Activated CD8-positive, alpha-beta T cell treated with anti-CD3 and anti-CD28 coated beads for 36 hours (primary cell): ENCODE results near the gene SERP2. TPM values are rescaled to one million over a fixed set of nuclear protein-coding genes. Genes with fewer than 3 reads are reported as not detected.

Source experiments
- ATAC-seq: fragments of 200-7000 bp; cut with Tn5 transposase; one replicate; pipeline ENCODE4 v1.10.0; 2021; ENCODE audit warnings: mild to moderate bottlenecking, moderate library complexity
- CTCF ChIA-PET: fragments of 350-600 bp; sonication (Branson Sonifier 250); formaldehyde crosslinking; loops from one replicate; lab custom pipeline; 2021; ENCODE audit warnings: antibody characterized with exemption; lab: Charles Lee
- POLR2A ChIA-PET: fragments of 350-600 bp; sonication (Branson Sonifier 250); formaldehyde crosslinking; loops from one replicate; lab custom pipeline; 2021; ENCODE audit warnings: antibody characterized with exemption; lab: Charles Lee
- DNase-seq: peaks from one replicate; pipeline ENCODE4 v3.0.0-alpha.2; 2020
- H3K27ac Mint-ChIP-seq: one replicate; pipeline ENCODE4 v1.8.0; 2021; ENCODE audit warnings: mild to moderate bottlenecking, mixed read lengths
- H3K27me3 Mint-ChIP-seq: one replicate; pipeline ENCODE4 v1.8.0; 2021; ENCODE audit warnings: mixed read lengths
- H3K36me3 Mint-ChIP-seq: one replicate; pipeline ENCODE4 v1.8.0; 2021; ENCODE audit warnings: low read depth, mixed read lengths
- H3K4me1 Mint-ChIP-seq: one replicate; pipeline ENCODE4 v1.8.0; 2021; ENCODE audit warnings: low read depth, mixed read lengths
- H3K4me3 Mint-ChIP-seq: one replicate; pipeline ENCODE4 v1.8.0; 2021; ENCODE audit warnings: mild to moderate bottlenecking, moderate library complexity, mixed read lengths
- H3K9me3 Mint-ChIP-seq: one replicate; pipeline ENCODE4 v1.8.0; 2021; ENCODE audit warnings: mixed read lengths
- intact Hi-C: fragments of 100-400 bp; cut with micrococcal nuclease; formaldehyde crosslinking; loops from one replicate; pipeline ENCODE4 v1.10.0; 2022
- total RNA-seq, 2 experiments: library from RNA; stranded (reverse); gene quantifications; one replicate each; pipeline ENCODE4 v1.2.3, GENCODE V29; 2021
- TF ChIP-seq, protein P1 (sequence below): fragments of 200-600 bp; IDR thresholded peaks from one replicate; pipeline ENCODE4 v1.8.0; 2022; ENCODE audit warnings: antibody characterized with exemption, mild to moderate bottlenecking

Gene SERP2
- total RNA-seq, 2 experiments from 2014 or later = 0.63 to 1.1 TPM

DNA sequence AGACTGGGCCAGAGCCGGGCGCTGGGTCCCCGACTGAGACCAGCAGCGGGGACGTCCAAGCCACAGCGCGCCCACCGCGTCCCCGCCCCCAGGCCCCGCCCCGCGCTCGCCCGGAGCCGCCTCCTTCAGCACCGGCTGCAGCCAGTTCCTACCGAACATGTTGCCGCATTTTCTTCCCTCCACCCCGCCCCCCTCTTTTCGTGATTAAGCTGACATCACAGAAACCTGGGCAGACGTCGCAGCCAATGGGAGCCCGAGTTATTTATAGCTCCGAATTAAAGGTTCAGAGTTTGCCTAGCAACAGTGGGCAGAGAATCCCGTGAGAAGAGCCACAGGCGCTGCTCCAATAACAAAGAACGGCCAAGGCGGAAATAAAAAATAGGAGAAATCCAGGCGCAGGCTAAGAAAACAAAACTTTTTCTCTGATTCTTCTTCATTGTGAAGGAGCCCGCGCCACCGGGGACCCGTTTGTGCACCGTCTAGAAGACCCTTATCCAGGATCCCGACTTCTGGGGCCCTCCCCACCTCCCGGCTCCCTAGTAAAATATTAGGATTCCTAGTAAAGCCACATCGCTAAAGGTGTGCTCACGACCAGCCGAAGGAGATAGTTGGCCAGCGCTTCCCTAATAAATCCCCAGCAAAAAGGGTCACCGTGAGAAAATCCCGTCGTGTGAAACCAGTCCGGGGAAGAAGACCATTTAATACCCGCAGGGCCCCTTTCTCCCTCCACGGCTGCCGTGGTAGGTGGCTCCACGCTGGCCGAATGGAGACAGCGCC lies 61.7 kb downstream of the SERP2 start:
- H3K4me3 Mint-ChIP-seq = peak overlapping the region; percentile 76
- H3K27me3 Mint-ChIP-seq = peaks cover 9% of the 10 kb centered on the region
- intact Hi-C loops = loop anchor here (5.0 kb wide), 2 partner anchors 243 to 293 kb away; no protein-coding TSS in a partner anchor
- no peaks in the 10 kb centered on the region for H3K36me3 Mint-ChIP-seq
- POLR2A ChIA-PET = interaction anchor here (1.0 to 1.5 kb wide), 3 partner anchors 21 to 263 kb away, joined by 3 to 8 read pairs (median 3); no protein-coding TSS in a partner anchor
- H3K9me3 Mint-ChIP-seq = no peaks in the 10 kb centered on the region
- TF ChIP-seq, protein P1, sequence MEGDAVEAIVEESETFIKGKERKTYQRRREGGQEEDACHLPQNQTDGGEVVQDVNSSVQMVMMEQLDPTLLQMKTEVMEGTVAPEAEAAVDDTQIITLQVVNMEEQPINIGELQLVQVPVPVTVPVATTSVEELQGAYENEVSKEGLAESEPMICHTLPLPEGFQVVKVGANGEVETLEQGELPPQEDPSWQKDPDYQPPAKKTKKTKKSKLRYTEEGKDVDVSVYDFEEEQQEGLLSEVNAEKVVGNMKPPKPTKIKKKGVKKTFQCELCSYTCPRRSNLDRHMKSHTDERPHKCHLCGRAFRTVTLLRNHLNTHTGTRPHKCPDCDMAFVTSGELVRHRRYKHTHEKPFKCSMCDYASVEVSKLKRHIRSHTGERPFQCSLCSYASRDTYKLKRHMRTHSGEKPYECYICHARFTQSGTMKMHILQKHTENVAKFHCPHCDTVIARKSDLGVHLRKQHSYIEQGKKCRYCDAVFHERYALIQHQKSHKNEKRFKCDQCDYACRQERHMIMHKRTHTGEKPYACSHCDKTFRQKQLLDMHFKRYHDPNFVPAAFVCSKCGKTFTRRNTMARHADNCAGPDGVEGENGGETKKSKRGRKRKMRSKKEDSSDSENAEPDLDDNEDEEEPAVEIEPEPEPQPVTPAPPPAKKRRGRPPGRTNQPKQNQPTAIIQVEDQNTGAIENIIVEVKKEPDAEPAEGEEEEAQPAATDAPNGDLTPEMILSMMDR = no peak
- peak overlapping the region; percentile 76 for H3K27ac Mint-ChIP-seq
- peaks cover 18% of the 10 kb centered on the region for H3K4me1 Mint-ChIP-seq
- CTCF ChIA-PET = interaction anchor here (0.6 to 11.8 kb wide), 8 partner anchors 9 to 555 kb away, joined by 3 to 149 read pairs (median 3); no protein-coding TSS in a partner anchor
- peak; percentile 96 for DNase-seq
- peak; percentile 89 for ATAC-seq

DNA sequence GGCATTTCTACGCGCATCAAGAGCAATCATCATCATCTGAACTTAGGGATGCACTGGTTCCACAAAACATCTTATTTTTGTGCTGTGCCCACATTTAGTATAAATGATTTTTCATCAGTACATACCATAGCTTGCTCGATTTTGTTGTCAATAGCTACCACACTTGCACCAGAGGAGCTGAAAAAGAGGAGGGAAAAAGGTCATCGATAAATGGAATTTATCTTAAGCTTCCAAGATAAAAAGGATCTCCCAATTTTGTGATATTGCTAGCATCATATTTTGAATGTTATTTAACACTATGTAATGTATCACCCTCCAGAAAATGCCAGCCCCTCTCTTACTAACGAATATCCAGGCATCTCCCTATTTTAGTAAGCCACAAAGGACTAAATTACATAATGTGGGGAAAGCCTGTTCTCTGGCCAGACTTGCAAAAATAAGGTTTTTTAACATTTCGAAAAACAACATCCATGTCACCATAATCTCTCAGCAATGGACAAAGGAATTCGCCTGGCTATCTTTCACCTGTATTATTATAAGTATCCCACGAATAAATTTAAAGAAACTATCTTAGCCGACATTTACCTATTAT lies 62.4 kb downstream of the SERP2 start:
- ATAC-seq (no peak), DNase-seq (no peak)
- peaks cover 18% of the 10 kb centered on the region for H3K4me1 Mint-ChIP-seq
- peak overlapping the region; percentile 76 for H3K4me3 Mint-ChIP-seq
- H3K36me3 Mint-ChIP-seq = no peaks in the 10 kb centered on the region
- TF ChIP-seq, protein P1 = no peak
- intact Hi-C loops = loop anchor here (2.0 to 5.0 kb wide), 4 partner anchors 244 to 529 kb away; no protein-coding TSS in a partner anchor
- peaks cover 9% of the 10 kb centered on the region for H3K27me3 Mint-ChIP-seq
- H3K27ac Mint-ChIP-seq = peak overlapping the region; percentile 76
- ChIA-PET POLR2A (interaction anchor here (1.2 kb wide), 1 partner anchor 264 kb away, joined by 3 read pairs; no protein-coding TSS in a partner anchor), CTCF (interaction anchor here (1.0 to 11.8 kb wide), 8 partner anchors 20 to 534 kb away, joined by 3 to 149 read pairs (median 4); no protein-coding TSS in a partner anchor)
- no peaks in the 10 kb centered on the region for H3K9me3 Mint-ChIP-seq

DNA sequence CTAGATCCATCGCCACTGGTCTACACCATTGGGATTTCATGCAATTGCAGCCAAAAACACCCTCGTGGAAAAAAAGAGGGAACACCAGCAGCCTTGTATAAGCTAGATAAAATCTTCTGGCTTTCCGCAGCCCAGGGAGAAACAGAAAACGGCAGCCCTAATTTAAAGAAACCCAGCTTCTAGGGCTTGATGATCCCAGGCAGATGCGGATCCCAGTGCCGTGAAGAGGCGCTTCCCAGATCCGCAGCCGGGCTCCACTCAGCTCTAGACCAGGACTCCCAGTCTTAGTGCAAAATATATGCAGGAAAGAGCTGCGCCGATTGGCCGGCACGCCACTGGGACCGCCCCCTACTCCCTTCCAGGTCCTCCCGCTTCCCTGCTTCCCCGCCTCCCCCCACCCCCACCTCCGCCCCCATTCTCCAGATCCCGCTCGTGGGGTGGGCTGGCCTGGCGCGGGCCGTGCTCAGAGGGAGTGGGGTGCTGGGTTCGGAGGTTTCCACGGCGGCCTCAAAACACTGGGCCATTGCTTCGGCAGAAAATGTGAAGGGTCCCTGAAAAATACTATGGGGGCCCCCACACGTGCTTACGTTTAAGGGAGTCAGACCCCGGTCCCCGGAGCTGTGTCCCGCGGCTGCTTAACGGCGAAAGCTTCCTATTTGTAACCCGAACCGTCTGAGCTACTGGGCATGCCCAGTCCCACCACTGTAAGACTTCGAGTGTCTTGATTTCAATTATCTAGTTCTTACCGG lies 63.1 kb downstream of the SERP2 start:
- intact Hi-C loops = loop anchor here (2.0 to 5.0 kb wide), 4 partner anchors 244 to 530 kb away; no protein-coding TSS in a partner anchor
- CTCF ChIA-PET = interaction anchor here (0.8 to 11.8 kb wide), 17 partner anchors 12 to 537 kb away, joined by 3 to 149 read pairs (median 4); no protein-coding TSS in a partner anchor
- Mint-ChIP-seq H3K36me3 (no peaks in the 10 kb centered on the region), H3K27me3 (peaks cover 9% of the 10 kb centered on the region), H3K27ac (peak overlapping the region; percentile 25), H3K4me3 (peak overlapping the region; percentile 76), H3K4me1 (peaks cover 18% of the 10 kb centered on the region), H3K9me3 (no peaks in the 10 kb centered on the region)
- POLR2A ChIA-PET = no interaction called here
- DNase-seq (peak; percentile 59), ATAC-seq (peak; percentile 43)
- TF ChIP-seq, protein P1 = no peak

DNA sequence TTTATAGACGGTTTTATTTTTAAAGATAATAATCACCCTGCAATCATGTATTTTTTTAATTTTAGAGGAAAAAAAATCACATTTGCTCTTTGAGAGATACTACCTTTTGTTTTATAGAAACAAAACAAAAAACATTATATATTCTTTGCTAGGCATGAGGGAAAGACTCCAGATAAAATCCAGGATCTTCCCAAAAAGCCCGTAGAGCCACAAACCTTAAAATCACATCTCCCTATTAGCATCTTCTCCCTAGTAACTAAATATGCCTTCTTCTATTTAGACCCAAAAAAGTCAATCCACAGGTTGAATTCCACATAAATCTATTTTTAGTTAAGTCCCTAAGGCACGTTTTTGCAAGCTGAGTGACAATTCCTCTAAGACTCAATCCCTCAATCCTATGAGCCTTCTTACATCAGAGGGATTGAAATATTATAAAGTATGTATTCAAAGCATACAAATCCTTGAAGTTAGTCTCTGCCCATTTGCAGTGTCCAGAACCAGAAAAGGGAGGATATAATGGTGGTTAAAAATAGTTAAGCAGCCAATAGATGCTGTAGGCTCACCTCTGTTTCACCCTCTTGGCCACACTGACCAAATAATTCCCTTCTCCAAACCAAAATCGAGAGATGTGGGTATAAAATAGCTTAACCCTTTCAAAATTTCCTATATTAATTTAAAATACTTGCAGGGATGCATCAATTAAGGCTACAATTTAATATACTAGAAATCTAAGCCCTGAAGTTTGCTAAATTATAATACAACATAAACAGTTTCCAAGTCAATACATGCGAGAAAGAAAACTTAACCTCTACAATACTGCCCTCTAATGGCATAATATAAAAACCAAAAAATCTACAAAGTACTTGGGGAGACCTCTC lies 64.0 kb downstream of the SERP2 start:
- peaks cover 18% of the 10 kb centered on the region for H3K4me1 Mint-ChIP-seq
- H3K27me3 Mint-ChIP-seq = peaks cover 9% of the 10 kb centered on the region
- intact Hi-C loops = loop anchor here (2.0 to 5.0 kb wide), 4 partner anchors 245 to 531 kb away; no protein-coding TSS in a partner anchor
- peak overlapping the region; percentile 76 for H3K4me3 Mint-ChIP-seq
- H3K9me3 Mint-ChIP-seq = no peaks in the 10 kb centered on the region
- no peak overlapping the region for H3K27ac Mint-ChIP-seq
- DNase-seq (no peak), ATAC-seq (peak; percentile 29)
- ChIA-PET POLR2A (no interaction called here), CTCF (interaction anchor here (0.7 to 11.8 kb wide), 19 partner anchors 11 to 538 kb away, joined by 3 to 149 read pairs (median 4); no protein-coding TSS in a partner anchor)
- TF ChIP-seq, protein P1 = peak; percentile 72
- no peaks in the 10 kb centered on the region for H3K36me3 Mint-ChIP-seq
